GM12891 (cell line): Measurements from ENCODE around the gene SREBF2.

Experiments used
- POLR2A ChIP-seq: IDR thresholded peaks from 2 replicates; pipeline ENCODE4 v1.6.1; 2011; ENCODE audit warnings: low read depth, low read length, control low read depth
- POLR2AphosphoS5 ChIP-seq: IDR thresholded peaks from 2 replicates; pipeline ENCODE4 v1.6.1; 2011; ENCODE audit warnings: low read depth, low read length, control low read depth
- POU2F2 ChIP-seq: IDR thresholded peaks from 2 replicates; pipeline ENCODE4 v1.6.1; 2011; ENCODE audit warnings: low read depth, mild to moderate bottlenecking, control low read depth, low read length, moderate library complexity
- SPI1 ChIP-seq: IDR thresholded peaks from 2 replicates; pipeline ENCODE4 v1.6.1; 2011; ENCODE audit warnings: low read depth, low read length, control low read depth
- TAF1 ChIP-seq: IDR thresholded peaks from 2 replicates; pipeline ENCODE4 v1.6.1; 2011; ENCODE audit warnings: low read depth, low read length, control low read depth

- TF ChIP-seq POLR2AphosphoS5 (no peak), POLR2A (no peak), SPI1 (no peak), TAF1 (no peak), POU2F2 (no peak)
Measured at GRCh38 chr22:41880653-41881052, 47.7 kb downstream of the SREBF2 start.
